Lung (tissue), 12 donors: ENCODE data around the gene EEPD1. TPM values are rescaled to one million over a fixed set of nuclear protein-coding genes. Genes with fewer than 3 reads are reported as not detected.

ENCODE experiments used
- ATAC-seq: fragments of 200-7000 bp; cut with Tn5 transposase; one replicate; pipeline ENCODE4 v1.9.1; 2020; ENCODE audit warnings: moderate number of reproducible peaks; ENCODE audit not compliant: insufficient read depth, low FRiP score
- DNase-seq, 3 donors: peaks; one replicate each; pipeline ENCODE4 v3.0.0-alpha.2; 2013 to 2017
- H3K27ac ChIP-seq, 2 donors: one replicate each; pipeline ENCODE4 v1.5.1; 2013; ENCODE audit warnings: mild to moderate bottlenecking in 2 of 2, moderate library complexity in 2 of 2, control low read depth in 1 of 2, inconsistent platforms in 1 of 2, low read depth in 1 of 2, low read length in 1 of 2
- H3K27me3 ChIP-seq, 3 donors: one replicate each; pipeline ENCODE4 v1.5.1; 2013; ENCODE audit warnings: low read length in 2 of 3; ENCODE audit not compliant: control insufficient read depth in 3 of 3, insufficient read depth in 3 of 3
- H3K36me3 ChIP-seq, 4 donors: one replicate each; pipeline ENCODE4 v1.5.1; 2013; ENCODE audit warnings: low read length in 4 of 4, mild to moderate bottlenecking in 1 of 4, moderate library complexity in 1 of 4; ENCODE audit not compliant: control insufficient read depth in 4 of 4, insufficient read depth in 4 of 4
- H3K4me1 ChIP-seq, 5 donors: one replicate each; pipeline ENCODE4 v1.5.1; 2013; ENCODE audit warnings: low read length in 5 of 5, mild to moderate bottlenecking in 2 of 5, moderate library complexity in 1 of 5; ENCODE audit not compliant: control insufficient read depth in 5 of 5, insufficient read depth in 5 of 5
- H3K4me3 ChIP-seq: one replicate; pipeline ENCODE4 v1.5.1; 2013; ENCODE audit warnings: mild to moderate bottlenecking, control low read depth, moderate library complexity
- H3K9ac ChIP-seq, 2 donors: one replicate each; pipeline ENCODE4 v1.5.1; 2013; ENCODE audit warnings: low read length in 2 of 2, control low read depth in 1 of 2; ENCODE audit not compliant: insufficient read depth in 1 of 2
- H3K9me3 ChIP-seq, 4 donors: one replicate each; pipeline ENCODE4 v1.5.1; 2013; ENCODE audit warnings: low read length in 3 of 4, mild to moderate bottlenecking in 1 of 4, moderate library complexity in 1 of 4; ENCODE audit not compliant: control insufficient read depth in 4 of 4, insufficient read depth in 3 of 4
- CTCF ChIP-seq: IDR thresholded peaks from 2 replicates; pipeline ENCODE4 v1.5.1; 2012; ENCODE audit warnings: mild to moderate bottlenecking; ENCODE audit errors: control extremely low read depth, extremely low read depth
- WGBS, 2 donors: extraction: QIAGEN DNeasy Blood & Tissue Kit; methylation state at CpG; one replicate each; pipeline ENCODE4 v1.1.7; 2013; 5-methylcytosine and 5-hydroxymethylcytosine counted together
- polyA plus RNA-seq, 2 donors: library from polyadenylated mRNA; stranded (reverse); fragments of 200-250 nt; gene quantifications; one replicate each; pipeline ENCODE4 v1.2.1, GENCODE V29; 2013
- total RNA-seq, 2 donors: library from RNA; depleted of rRNA in 1 of 2; stranded (reverse); fragments of >200 nt in 1 of 2; gene quantifications; one replicate each; pipeline ENCODE4 v1.2.1, GENCODE V29; 2014 to 2021
- donor health status: control.
- donor health status: control.
- donor health status: Bipolar disorder and iron deficiency.
- donor health status: healthy.
- donor health status: DM: yes; HTN: yes; CAD: no.

Gene EEPD1
- total and polyA plus RNA-seq, 4 donors = 5.4 to 15.3 (median 7.9) TPM

- no peak for TF ChIP-seq CTCF
- peaks cover 0 to 4% (median 2%) of the 10 kb centered on the region in 4 donors for H3K36me3 ChIP-seq
- no peak for ATAC-seq
- peak overlapping the region in 1 of 2 donors; percentile 80 for H3K9ac ChIP-seq
- H3K27me3 ChIP-seq = no peaks in the 10 kb centered on the region
- H3K27ac ChIP-seq = peak overlapping the region; percentile 71 to 77
- WGBS, 2 donors = 31 to 44% methylated on average over 30 of the region's 30 CpGs
- H3K4me3 ChIP-seq = peak overlapping the region; percentile 50
- H3K9me3 ChIP-seq = peaks cover 0 to 3% (median 0%) of the 10 kb centered on the region in 4 donors
- DNase-seq = peak in 1 of 3 donors; percentile 21
- peaks cover 8 to 30% (median 11%) of the 10 kb centered on the region in 5 donors for H3K4me1 ChIP-seq
Observed at GRCh38 chr7:36151921-36152755, 916 bp upstream of the EEPD1 start.

GRCh38 chr7:36153571-36154097 is 580 bp downstream of the EEPD1 start:
- H3K4me3 ChIP-seq = peak overlapping the region; percentile 52
- H3K27me3 ChIP-seq = no peaks in the 10 kb centered on the region
- peak overlapping the region; percentile 68 to 76 for H3K27ac ChIP-seq
- peaks cover 0 to 12% (median 2%) of the 10 kb centered on the region in 4 donors for H3K36me3 ChIP-seq
- WGBS, 2 donors = 6 to 7% methylated on average over 32 of the region's 32 CpGs
- no peak for TF ChIP-seq CTCF
- peak in 2 of 3 donors; percentile 35 for DNase-seq
- H3K4me1 ChIP-seq = peaks cover 8 to 32% (median 14%) of the 10 kb centered on the region in 5 donors
- H3K9me3 ChIP-seq = peaks cover 0 to 1% (median 0%) of the 10 kb centered on the region in 4 donors
- ATAC-seq = no peak
- peak overlapping the region; percentile 2 to 80 for H3K9ac ChIP-seq

GRCh38 chr7:36154255-36155212 is 1.5 kb downstream of the EEPD1 start:
- Histone ChIP-seq H3K4me1 (peaks cover 8 to 32% (median 15%) of the 10 kb centered on the region in 5 donors), H3K27ac (peak overlapping the region; percentile 32 to 76)

More at GRCh38 chr7:36154255-36155212, 1.5 kb downstream of the EEPD1 start:
- ATAC-seq (no peak), DNase-seq (peak in 2 of 3 donors; percentile 16 to 25)
- H3K27me3 ChIP-seq = no peaks in the 10 kb centered on the region
- H3K9me3 ChIP-seq = no peaks in the 10 kb centered on the region
- no peak for TF ChIP-seq CTCF
- peak overlapping the region; percentile 40 for H3K4me3 ChIP-seq
- peak overlapping the region in 1 of 2 donors; percentile 80 for H3K9ac ChIP-seq
- WGBS, 2 donors = 78 to 90% methylated on average over 44 of the region's 44 CpGs
- peaks cover 0 to 12% (median 2%) of the 10 kb centered on the region in 4 donors for H3K36me3 ChIP-seq
